GM10266 (cell line): Measurements from ENCODE around the gene ZNF648.
"Not testable (repeated sequence)": the region's sequence is repeated elsewhere in the genome, so short reads cannot be mapped to it uniquely, and the experiment has no call there.

Experiments
- DNase-seq: peaks from one replicate; pipeline ENCODE4 v3.0.0; 2012; ENCODE audit errors: extremely low spot score
- TF ChIP-seq, protein P1 (sequence below): IDR thresholded peaks from 2 replicates; pipeline ENCODE4 v1.5.1; 2012; ENCODE audit warnings: mild to moderate bottlenecking, low read depth; ENCODE audit not compliant: control insufficient read depth, insufficient read depth; ENCODE audit errors: missing control alignments

Gene ZNF648

DNA sequence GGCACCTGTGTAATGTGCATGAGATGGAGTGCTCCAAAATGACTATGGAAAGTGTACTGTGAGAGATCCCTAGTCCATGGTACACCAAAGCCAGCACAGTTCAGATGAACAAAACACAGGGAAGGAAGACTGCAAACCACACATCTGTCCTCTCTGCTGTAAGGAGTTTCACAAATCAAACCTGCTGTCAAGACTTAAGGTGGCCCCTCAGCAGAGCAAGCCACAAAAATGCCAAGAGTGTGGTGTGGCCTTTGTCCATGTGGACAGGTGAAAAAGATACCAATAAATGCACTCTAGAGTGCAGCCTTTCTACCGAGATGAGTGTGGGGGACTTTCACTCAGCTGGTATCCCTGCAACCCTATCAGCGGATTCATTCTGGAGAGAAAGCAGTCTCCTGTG lies 12.9 kb downstream of the ZNF648 start:
- TF ChIP-seq, protein P1, sequence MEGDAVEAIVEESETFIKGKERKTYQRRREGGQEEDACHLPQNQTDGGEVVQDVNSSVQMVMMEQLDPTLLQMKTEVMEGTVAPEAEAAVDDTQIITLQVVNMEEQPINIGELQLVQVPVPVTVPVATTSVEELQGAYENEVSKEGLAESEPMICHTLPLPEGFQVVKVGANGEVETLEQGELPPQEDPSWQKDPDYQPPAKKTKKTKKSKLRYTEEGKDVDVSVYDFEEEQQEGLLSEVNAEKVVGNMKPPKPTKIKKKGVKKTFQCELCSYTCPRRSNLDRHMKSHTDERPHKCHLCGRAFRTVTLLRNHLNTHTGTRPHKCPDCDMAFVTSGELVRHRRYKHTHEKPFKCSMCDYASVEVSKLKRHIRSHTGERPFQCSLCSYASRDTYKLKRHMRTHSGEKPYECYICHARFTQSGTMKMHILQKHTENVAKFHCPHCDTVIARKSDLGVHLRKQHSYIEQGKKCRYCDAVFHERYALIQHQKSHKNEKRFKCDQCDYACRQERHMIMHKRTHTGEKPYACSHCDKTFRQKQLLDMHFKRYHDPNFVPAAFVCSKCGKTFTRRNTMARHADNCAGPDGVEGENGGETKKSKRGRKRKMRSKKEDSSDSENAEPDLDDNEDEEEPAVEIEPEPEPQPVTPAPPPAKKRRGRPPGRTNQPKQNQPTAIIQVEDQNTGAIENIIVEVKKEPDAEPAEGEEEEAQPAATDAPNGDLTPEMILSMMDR, result no peak
- no peak for DNase-seq

DNA sequence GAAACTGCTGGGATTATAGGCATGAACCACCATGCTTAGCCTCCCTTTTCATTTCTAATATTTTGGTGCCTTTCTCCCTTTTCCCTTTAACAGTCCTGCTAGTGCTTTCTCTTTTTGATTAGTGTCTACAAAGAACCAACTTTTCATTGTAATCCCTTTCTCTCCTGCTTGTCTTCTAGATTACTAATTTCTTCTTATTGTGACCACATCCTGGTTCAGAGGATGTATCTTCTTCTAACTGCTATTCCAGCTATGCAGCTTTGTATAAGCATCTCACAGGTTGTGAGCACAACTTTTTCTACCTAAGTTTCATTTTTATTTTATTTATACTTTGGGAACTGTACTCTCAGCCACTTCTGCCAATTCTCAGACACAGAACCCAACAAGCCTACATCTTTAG lies 14.7 kb downstream of the ZNF648 start:
- DNase-seq, result no peak
- TF ChIP-seq, protein P1, result no peak

DNA sequence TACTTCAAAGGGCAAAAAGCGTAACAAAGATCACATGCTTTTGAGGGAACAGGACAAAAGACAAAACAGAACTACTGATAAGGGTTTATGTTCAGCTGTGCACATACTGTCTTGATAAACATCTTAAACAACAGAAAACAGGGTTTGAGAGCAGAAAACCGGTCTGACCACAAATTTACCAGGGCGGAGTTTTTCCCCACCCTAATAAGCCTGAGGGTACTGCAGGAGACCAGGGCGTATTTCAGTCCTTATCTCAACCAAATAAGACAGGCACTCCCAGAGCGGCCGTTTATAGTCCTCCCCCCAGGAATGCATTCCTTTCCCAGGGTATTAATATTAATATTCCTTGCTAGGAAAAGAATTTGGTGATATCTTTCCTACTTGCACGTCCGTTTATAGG lies 16.0 kb downstream of the ZNF648 start:
- DNase-seq, result not testable (repeated sequence)

DNA sequence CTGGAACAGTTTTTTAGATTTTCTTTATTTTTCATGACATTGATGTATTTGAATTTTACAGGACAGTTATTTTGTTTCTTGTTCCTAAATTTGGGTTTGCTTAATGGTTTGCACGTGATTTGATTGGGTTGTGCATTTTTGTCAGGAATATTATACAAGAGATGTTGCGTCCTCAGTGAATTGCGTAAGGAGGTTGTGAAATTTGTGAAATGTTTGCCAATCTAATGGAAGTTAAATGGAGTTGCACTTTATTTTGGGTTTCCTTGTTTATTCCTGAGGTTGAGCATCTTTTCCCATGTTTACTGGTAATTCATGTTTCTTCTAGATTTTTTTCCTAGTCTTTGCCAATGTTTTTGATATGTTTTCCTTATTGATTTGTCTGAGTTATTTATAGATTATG lies 19.9 kb downstream of the ZNF648 start:
- TF ChIP-seq, protein P1, result no peak
- no peak for DNase-seq

DNA sequence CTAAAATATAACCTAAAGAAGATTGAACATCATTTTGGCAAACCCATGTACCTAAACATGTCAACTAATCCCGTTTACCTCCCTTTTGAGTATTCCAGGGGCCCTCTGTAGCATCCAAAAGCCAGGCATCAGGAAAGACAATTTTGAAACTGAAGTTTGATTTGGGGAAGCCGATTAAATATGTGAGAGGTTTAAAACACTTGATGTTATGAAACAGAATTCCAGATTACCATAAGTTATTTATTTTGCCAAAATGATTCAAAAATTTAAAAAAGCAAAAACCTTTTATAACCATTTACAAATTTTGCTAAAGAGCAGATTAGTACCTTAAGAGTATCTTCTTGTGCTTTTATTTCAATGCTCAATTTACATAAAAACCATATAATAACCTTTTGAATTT lies 23.3 kb downstream of the ZNF648 start:
- TF ChIP-seq, protein P1, result no peak
- no peak for DNase-seq

DNA sequence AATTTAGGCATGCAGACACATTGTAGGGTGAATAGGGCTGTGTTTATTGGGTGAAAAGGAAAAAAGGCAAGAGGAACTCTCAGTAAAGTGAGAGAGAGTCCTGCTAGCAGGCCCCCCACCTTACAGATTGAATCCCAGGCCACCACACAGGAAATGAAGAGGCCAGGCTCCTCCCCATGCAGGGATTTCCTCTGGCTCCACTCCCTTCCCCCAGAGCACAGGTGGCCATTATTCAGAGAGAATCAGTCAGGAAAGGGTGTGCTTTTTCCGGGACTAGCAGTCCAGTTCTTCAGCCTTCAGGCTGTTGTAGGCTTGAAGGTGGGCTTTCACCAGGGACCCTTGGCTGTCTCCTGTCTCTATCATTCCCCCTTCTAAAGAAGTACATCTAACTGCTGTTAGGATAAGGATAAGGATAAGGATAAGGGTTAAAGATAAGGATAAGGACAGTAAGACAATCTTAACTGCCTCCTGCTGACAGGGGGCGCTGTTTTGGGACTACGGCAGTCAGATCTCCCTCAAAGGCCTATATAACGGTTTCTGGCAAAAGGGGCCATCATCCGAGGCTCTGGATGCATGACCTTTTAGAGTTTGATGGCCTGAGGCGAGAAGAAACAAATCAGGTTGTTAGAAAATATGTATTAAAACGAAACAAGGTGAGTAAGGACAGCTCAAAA lies 26.3 kb downstream of the ZNF648 start:
- TF ChIP-seq, protein P1, result peak; percentile 33
- DNase-seq, result no peak

DNA sequence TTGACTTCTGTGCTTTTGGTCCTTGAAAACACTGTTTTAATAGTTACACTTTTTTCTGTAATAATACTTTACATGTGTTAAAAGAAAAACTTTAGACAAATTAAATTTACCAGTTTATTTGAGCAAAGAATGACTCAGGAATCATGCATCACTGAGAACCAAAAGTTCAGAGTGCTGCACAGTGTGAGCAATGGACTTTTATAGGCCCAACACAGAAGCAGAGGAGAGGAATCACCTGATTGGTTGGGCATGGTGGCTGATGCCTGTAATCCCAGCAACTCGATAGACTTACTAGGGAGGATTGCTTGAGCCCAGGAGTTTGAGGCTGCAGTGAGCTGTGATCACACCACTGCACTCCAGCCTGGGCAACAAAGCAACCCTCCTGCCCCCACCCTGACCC lies 29.3 kb downstream of the ZNF648 start:
- TF ChIP-seq, protein P1, result no peak
- no peak for DNase-seq

DNA sequence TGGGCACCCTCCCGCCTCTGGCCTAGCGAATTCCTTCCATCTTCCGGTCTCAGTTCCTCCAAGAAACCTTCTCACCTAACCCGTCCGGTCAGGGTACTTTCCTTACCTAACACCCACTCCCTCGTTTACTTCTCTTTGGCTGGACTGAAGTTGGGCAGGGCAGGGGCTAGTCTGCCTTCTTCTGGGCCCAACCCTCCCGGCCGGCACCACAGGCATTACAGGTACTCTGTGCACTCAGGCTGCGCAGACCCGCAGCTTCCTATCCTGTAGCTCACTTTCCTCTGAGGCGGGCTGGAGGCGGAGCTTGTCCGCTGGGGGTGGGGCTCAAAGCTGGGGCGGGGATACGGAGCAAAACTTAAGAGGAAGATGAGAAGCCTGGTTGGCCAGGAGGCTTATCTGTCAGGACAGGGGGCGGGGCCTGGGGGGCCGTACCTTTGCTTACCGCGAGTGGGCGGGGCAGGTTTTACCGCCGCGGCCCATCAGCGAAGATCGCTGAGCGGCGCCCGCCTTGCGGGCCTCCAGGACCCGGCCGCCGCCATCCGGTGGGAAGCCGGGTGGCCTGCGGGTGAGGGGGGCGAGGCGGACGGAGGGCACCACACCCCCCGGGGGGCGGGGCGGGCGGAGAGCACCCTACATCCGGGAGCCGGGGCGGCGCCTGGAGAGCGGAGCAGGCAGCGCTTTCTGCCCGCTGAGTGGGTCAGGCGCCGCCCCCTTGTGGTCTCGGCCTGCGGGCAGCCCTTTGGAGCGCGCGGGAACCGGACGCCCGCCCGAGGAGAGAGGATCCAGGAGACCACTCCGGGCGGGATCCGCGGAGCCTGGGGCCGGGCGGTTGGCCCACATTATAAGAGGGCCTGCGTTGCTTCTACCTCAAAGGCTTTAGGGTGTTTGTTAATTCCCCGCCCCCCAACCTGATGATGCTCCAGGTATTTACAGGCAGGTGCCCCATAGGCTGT lies 31.9 kb downstream of the ZNF648 start:
- peak; percentile 94 for DNase-seq
- TF ChIP-seq, protein P1, result peak; percentile 55
